GM18519 (cell line): ENCODE results near the gene DCDC2C.
A peak's percentile ranks its signal among the peaks of the same experiment; 100 is the strongest.

Source experiments
- ATAC-seq: cut with Tn5 transposase; IDR thresholded peaks from one replicate; pipeline ENCODE4 v1.9.1; 2021; ENCODE audit warnings: mild to moderate bottlenecking, moderate library complexity; ENCODE audit not compliant: unreplicated experiment, low FRiP score

DCDC2C gene

GRCh38 chr2:3708576-3708975 is 5.2 kb downstream of the DCDC2C start:
- no peak for ATAC-seq

- no peak for ATAC-seq
These were observed 5.8 kb downstream of the DCDC2C start for GRCh38 chr2:3709225-3709624.

DNA sequence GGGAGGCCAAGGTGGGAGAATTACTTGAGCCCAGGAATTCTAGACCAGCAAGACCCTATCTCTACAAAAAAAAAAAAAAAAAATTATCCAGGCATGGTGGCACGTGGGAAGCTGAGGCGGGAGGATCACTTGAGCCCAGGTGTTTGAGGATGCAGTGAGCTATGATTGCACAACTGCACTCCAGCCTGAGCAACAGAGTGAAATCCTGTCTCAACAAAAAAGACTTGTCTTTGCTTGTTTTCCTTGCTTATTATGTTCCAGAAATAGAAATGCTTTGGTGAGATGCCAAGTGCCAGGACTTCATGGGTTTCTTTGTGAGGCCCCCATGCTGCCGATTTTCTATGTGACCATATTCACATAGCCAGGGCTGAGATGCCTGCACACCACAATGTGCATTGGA is 9.0 kb downstream of the DCDC2C start:
- ATAC-seq: no peak

DNA sequence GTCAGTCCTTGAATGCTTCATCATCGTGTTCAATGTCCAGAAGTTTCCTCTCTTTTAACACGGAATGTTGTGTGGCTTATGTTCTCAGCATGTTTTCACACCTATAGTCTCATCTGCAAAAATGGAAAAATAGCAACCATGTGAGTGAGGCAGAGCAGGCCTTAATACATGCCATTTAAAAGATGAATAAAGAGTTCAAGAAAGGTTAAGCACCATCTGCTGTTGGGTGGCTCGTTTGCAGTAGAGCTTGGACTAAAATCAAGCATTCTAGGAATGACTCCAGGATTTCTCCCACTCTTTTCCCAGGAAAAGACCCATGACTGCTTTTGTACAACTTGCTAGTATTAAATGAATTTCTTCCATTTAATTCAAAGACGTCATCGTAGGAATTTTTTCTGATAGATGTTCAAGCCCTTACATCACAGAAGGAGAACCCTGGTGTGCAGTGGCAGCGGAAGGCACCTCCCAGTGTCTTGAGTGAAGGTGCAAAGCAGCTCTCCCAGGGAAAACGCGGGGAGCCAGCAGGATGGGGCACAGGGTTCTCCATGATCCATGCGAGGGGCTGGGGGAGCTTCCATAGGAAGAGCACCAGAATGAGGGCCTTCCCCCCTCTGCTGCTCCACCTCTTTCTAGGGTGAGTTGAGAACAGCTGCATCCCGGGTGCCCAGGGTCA is 9.6 kb downstream of the DCDC2C start:
- no peak for ATAC-seq

DNA sequence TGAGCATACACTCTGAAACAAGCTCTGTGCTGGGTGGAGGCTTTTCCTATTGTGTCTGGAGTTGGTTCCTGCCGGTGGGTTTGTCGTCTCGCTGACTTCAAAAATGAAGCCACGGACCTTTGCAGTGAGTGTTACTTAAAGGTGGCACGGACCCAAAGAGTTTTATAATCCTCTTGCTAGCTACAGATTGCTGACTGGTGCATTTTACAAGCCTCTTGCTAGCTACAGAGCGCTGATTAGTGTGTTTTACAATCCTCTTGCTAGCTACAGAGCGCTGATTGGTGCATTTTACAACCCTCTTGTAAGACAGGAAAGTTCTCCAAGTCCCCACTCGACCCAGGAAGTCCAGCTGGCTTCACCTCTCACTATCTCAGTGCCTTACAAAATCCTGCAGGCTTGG is 15.3 kb downstream of the DCDC2C start:
- no peak for ATAC-seq

DNA sequence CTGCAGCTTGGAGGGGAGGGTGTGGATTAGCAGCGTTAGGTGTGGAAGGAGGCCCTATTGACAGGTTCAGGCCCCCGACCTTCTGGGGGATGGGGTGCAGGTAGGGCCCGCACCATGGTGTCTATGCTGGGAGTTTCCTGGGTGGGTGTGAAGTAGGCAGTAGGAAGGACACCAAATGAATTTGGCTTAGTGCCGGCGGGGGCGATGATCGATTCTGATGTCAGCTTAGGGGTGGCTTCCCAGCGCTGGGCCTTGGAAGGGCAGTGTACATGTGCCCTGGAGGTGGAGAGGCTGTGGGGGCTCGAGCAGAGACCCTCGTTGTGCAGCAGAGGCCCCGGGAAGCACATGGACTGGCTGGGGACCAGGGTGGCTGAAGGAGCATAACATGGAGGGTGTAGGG is 21.6 kb downstream of the DCDC2C start:
- ATAC-seq: no peak

DNA sequence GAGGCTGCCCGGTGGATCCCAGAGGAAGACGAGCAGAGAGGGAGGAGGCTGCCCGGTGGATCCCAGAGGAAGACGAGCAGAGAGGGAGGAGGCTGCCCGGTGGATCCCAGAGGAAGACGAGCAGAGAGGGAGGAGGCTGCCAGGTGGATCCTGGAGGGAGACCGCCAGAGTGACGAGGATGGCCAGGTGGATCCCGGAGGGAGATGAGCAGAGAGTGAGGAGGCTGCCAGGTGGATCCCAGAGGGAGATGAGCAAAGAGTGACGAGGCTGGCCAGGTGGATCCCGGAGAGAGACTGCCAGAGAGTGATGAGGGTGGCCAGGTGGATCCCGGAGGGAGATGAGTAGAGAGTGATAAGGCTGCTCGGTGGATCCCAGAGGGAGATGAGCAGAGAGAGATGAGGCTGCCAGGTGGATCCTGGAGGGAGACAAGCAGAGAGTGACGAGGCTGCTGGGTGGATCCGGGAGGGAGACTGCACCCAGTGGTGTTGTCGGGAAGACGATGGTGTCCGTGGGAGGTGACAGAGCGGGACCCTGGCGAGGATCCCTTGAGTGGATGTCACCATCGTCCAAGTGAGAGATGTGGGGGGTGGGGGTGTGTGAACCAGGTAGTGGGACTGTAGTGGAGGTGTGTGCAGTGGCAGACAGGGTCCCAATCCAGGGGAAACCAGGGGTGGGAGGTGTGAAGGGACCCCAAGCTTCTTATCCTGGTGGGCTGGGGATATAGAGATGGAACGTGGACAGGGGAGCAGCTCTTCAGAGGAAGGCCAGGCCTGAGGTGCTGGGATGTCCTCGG is 22.3 kb downstream of the DCDC2C start:
- ATAC-seq: no peak

DNA sequence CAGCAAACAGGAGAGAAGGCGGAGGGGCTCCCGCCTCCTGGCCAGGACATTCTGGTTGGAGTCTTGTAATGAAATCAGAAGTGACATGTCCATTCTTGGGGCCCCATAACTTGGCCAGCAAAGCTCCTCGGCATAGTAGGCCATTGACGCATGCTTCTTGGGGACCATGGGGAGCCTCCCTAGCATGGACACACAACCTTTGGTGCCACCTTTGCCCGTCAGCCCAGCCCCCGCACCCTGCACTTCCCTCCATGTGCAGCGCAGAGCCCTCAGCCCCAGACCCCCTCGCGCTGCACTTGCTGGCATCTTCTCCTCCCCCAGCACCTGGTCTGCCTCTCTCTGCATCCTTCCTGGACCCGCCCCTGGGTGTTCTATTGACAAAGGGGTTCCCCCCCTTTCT is 23.1 kb downstream of the DCDC2C start:
- ATAC-seq: no peak

DNA sequence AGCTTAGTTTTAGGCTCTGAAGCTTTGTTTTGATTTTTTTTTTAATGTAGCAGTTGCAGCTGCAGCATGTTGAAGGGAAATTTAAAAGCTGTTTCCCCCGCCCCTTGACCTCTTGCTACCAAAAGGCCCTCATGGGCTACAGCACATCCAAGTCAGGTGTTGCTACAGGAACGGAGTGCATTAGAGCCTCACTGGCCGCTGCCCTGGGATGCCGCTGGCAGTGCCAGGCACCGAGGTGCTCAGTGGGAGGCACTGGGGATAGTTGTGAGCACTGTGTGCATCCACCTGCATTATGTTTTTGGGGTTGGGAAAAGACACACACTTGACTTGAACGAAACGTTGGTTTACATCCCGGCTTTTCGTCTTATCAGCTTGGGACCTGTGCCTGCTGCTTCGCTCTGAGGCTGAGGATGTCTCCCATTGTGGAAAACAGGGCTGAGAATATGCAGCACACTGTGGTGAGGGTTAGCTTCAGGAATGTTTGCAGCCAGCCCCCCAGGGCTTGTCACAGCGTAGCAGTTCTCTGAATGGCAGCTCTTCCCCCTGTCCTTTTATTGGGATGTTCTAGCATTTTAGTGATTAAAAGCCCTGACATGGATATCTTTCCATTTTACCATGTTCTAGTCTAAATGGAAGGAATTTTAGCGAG is 24.1 kb downstream of the DCDC2C start:
- ATAC-seq: no peak

- no peak for ATAC-seq
These were observed 25.0 kb downstream of the DCDC2C start for GRCh38 chr2:3728104-3729054.

- no peak for ATAC-seq
These were observed 25.7 kb downstream of the DCDC2C start for GRCh38 chr2:3729055-3729448.

GRCh38 chr2:3729786-3730185 is 26.4 kb downstream of the DCDC2C start:
- ATAC-seq: no peak

GRCh38 chr2:3730646-3731045 is 27.3 kb downstream of the DCDC2C start:
- no peak for ATAC-seq

- no peak for ATAC-seq
These were observed 28.5 kb downstream of the DCDC2C start for GRCh38 chr2:3731829-3732228.

DNA sequence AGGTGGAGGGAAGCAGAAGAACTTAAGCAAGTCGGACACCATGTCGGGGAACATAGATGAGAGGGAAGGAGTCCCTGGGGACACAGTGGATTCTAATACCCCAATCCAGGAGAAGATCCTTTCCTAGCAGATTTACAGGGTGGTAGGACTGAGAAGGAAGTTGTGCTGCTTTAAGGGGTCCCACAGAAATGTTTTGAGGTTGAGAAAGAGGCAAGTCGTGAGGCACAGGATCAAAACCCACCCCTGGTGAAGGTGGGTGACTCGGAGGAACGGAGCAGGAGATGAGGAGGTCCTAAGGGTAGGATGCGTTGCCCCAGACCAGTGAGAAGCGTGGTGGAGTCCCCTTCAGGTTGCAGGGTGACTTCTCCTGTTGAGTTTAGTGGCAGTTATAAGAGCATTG is 32.7 kb downstream of the DCDC2C start:
- ATAC-seq: no peak

- no peak for ATAC-seq
These were observed 33.8 kb downstream of the DCDC2C start for GRCh38 chr2:3737128-3737527.

DNA sequence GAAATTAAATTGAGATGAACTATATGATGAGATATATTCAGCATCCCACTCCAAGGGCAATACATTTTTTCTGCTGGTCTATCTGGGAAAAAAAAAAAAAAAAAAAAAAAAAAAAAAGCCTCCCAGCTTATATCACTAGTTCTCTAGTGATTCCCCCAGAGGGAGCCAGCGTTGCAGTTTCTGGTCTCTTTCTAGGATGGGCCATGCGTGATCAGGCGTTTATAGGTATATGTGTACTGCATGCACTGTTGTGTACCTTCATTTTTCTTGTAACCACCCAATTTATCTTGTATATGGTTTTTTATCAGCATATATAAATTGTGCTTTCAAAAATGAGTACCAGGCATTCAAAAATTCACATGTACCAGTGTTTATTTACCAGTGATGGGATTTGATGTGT is 35.1 kb downstream of the DCDC2C start:
- ATAC-seq: peak; percentile 50

GRCh38 chr2:3739313-3739712 is 35.9 kb downstream of the DCDC2C start:
- no peak for ATAC-seq

GRCh38 chr2:3741396-3741795 is 38.0 kb downstream of the DCDC2C start:
- no peak for ATAC-seq

DNA sequence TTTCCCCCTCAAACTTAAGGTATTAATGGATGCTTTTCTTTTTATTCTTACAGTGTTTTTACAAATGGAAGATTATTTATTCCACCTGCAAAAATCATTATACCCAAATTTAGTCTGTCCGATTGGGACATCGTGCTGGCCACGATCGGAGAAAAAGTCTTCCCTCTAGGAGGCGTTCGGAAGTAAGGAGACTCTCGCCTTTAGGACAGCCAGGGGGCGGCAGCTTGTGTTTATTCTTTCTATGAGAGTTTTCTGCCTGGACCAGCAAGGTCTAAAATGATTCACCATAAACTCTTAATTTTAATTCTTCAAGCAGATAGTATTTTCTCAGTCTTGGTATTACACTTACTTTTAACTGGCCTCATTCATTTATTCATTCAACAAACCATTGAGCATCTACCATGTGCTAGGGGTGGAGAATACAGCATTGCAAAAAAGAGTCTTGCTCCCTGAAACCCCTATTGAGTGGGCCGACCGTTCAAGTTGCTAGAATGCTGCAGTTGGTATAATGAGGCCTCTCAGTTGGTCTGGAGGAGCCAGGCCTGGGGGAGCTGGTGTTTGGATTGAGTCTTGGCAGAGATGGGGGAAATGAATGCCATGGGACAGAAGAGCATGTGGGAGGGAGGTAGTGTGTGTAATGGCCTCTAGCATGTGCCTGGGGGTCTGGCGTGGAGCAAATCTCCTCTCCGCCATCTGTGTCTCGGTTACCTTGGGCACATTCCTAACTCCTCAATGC is 38.7 kb downstream of the DCDC2C start:
- ATAC-seq: no peak
